GM18499 (cell line): ENCODE measurements around the gene TMEFF1.

ENCODE experiments used
- ATAC-seq: cut with Tn5 transposase; IDR thresholded peaks from one replicate; pipeline ENCODE4 v1.9.1; 2021; ENCODE audit warnings: moderate number of reproducible peaks; ENCODE audit not compliant: insufficient read depth, unreplicated experiment

TMEFF1 gene

DNA sequence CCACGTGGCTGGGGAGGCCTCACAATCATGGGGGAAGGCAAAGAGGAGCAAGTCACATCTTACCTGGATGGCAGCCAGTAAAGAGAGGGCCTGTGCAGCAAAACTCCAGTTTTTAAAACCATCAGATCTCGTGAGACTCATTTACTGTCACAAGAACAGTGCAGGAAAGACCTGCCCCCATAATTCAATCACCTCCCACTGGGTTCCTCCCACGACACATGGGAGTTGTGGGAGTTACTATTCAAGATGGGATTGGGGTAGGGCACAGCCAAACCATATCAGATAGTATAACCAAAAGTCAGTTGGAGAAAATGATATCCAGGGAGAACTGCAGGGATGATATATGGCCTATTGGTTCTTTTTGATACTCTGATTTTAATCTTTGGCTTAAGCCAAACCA is 94.9 kb downstream of the TMEFF1 start:
- no peak for ATAC-seq

DNA sequence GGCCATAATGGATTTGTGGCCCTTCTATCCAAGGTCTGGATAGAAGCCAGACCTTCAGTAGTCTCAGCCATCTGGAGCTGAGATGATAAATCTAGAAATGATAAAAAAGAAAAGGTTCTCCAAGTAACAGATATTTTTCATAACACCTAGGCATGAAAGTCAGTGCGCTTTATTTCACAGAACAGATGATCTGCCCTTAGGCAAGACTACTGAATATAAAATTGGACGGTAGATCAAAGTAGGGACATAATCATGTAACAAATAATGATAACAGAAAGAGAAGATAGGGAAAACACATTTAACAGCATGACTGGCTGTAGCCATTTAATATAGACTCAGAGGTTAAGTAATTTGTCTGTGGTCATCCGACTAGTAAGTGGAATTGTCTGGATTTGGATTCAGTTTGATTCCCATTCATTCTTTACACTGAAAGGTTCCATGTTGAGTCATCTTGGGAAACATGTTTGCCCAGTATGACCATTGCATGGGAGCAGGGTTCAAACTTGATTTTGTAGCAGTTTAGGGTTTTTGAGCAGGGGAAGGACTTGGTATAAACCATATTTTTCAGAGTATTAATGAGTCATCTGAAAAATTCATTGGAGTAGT is 100.8 kb downstream of the TMEFF1 start:
- ATAC-seq, result no peak

GRCh38 chr9:100575006-100575405 is 102.1 kb downstream of the TMEFF1 start:
- ATAC-seq, result no peak

- no peak for ATAC-seq
These were observed 102.9 kb downstream of the TMEFF1 start for GRCh38 chr9:100575765-100576386.

DNA sequence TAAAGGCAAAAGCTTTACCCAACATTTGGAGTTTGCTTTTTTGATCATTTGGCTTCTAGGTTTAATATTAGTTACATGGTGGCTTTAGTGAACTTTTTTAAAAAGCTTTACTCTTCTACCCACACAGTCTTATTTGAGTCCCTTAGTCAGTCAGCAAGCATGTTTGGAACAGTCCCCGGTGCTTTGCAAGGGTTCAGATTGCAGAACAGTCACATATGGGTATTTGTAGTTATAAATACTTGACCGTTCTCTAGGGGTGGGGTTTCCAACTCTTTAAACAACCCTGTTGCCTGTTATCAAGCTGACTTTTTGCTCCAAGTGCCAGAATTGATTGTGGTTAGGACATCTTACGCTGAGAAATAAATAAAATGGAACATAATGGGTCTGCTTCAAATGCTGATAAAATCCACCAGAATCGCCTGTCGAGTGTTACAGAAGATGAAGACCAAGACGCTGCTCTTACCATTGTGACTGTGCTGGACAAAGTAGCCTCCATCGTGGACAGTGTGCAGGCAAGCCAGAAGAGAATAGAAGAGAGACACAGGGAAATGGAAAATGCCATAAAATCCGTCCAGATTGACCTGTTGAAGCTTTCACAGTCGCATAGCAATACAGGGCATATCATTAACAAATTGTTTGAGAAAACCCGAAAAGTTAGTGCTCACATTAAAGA is 105.0 kb downstream of the TMEFF1 start, which contains the start of gene CAVIN4:
Gene CAVIN4, plus strand, starts transcription at position 304 of the 673 bp plus-strand sequence. Its CDS starts 65 bp downstream, at position 369.
- ATAC-seq, result no peak

DNA sequence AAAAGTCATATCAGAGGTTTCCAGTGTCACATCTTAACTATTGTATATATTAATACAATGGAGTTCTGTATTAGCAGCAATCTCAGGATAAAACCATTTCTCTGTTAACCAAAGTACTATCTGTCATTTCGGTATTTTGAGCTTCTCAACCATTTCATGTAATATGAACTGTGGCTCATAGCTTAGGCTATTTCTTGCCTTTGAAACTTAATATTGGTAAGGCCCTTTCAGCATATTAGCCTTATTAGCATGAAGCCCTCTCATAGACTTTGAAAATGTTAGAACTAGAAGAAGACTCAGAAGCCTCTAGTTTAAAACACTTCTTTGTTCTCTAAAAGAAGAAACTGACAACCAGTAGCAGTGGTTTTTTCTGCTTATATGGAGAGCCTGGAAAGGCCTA is 105.7 kb downstream of the TMEFF1 start:
- no peak for ATAC-seq

- ATAC-seq, result no peak
These were observed 106.7 kb downstream of the TMEFF1 start for GRCh38 chr9:100579665-100580064.

- ATAC-seq, result no peak
These were observed 107.3 kb downstream of the TMEFF1 start for GRCh38 chr9:100580257-100580656.

DNA sequence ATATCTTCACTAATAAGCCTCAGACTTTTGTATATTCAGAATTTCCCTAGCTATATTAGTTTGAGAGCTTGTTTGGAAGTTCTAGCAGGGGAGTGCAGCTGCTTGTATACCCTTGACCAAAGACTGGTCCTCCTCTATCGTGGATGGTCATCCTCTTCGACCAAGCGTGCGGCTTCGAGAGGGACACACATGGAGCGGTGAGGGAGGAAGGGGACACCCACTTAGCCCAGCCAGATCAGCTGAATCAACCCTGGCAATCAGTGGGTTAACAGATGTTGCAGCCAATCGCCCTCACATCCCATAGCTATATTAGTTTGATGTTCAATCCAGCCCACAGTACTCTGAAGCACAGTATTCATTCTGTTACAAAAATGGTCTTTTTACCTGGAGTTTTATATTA is 108.1 kb downstream of the TMEFF1 start:
- ATAC-seq, result no peak

- no peak for ATAC-seq
These were observed 108.7 kb downstream of the TMEFF1 start for GRCh38 chr9:100581661-100582060.

DNA sequence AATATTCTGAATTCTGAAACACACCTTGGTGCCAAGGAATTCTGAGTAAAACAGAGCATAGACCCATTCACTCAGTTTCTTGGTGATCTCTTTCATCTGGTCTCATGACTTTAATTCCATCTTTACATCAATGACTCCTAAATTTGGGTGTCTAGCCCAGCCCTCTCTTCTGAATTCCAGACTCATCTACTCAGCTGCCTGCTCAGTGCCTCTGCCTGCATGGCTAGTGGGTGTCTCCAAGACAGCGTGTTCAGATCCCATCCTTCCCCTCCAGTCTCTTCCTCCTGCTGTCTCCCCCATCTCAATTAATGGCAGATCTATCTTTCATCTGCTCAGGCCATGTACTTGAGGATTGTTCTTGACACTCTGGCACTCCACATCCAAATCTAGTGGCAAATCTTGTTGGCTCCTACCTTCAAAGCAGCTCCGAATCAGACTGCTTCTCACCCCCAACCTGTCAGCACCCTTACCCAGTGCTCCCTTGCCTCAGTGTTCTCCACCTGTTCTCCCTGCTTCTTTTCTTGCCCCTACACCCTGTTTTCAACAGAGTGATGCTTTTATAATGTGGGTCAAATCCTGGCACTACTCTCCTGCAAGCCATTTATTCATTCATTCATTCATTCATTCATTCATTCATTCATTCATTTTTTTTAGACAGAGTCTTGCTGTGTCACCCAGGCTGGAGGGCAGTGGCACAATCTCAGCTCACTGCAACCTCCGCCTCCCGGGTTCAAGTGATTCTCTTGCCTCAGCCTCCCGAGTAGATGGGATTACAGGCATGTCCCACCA is 110.3 kb downstream of the TMEFF1 start:
- ATAC-seq, result no peak

DNA sequence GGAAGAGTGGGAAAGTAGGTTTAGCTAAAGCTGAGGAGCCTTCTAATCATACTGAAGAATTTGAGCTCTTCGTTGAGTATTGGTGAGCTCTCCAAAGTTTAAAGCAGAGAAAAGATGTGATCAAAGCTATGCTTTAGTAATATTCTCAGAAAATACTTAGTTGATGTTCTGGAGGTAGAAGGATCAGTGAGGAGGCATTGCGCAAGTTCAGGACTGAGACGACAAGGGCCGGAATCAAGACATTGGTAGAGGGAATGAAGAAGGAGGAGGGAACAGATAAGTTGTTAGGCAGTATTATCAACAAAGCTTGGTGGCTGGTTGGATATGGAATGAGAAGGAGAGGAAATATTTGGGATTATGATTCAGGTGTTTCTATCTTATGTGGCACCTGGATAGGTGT is 112.0 kb downstream of the TMEFF1 start:
- no peak for ATAC-seq

- ATAC-seq, result no peak
These were observed 113.1 kb downstream of the TMEFF1 start for GRCh38 chr9:100586093-100586492.

GRCh38 chr9:100587375-100587774 is 114.4 kb downstream of the TMEFF1 start:
- no peak for ATAC-seq

DNA sequence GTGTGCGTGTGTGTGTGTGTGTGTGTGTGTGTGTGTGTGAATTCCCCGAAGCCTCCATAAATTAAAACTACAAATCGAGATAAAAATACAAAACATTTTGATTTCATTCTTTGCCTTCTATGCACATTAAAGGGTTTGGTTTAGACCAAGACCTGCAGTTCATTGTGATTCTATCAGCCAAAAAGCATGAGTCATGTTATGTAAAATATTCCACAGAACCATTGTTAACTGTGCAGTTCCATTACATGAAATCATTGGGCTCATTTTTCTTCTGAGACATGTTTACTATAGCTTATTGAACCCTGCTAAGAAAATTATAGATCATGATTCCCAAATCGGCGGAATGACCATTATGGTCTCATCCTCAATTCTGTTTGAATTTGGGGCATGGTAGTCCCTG is 116.6 kb downstream of the TMEFF1 start:
- ATAC-seq, result no peak

- ATAC-seq, result no peak
These were observed 117.5 kb downstream of the TMEFF1 start for GRCh38 chr9:100590481-100590880.

- no peak for ATAC-seq
These were observed 118.2 kb downstream of the TMEFF1 start for GRCh38 chr9:100591139-100591538.

- no peak for ATAC-seq
These were observed 118.9 kb downstream of the TMEFF1 start for GRCh38 chr9:100591639-100592412.

DNA sequence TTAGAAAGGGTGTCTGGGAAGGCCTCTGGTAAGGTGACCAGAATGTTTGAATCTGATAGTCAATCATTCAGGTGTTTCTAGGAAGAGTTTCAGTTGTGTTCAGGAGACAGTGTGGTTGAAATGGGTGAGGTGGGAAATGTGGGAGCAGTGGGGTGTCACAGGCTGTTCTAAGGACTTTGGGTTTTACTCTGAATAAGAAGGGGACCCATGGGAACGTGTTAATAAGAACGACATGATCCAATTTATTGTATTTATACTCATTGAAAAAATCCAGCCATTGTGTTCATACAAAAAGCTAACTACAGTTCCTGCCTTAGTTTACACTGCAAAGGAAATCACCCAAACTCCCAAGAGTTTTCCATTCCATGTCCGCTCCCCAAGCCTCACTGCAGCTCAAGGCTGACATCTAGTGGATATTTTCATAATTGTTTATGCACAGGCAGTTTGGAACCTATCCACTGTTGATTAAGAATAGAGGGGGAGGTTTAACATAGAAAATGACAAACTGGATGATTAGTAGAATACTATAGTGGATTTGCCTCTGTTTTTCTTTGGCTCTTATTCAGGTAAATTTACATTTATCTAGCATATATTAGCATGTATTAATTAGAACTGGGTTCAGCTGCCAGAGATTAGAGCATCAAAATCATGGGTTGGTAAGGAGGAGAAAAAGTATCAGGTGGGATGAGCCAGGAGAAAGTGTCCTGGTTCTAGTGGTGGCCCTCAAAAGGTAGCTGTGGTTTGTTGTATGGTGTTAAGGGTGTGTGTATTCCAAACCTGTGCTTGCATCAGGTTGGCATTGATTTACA is 122.6 kb downstream of the TMEFF1 start:
- ATAC-seq, result no peak
